Stimulated activated CD8-positive, alpha-beta memory T cell treated with anti-CD3 and anti-CD28 coated beads, Interleukin-12 subunit alpha, Interleukin-12 subunit beta, amount 100 ng/mL, for 24 hours (primary cell): ENCODE results near the gene ZNF791.
"Not testable (repeated sequence)": the region's sequence is repeated elsewhere in the genome, so short reads cannot be mapped to it uniquely, and the experiment has no call there.

Experiments used
- DNase-seq: peaks from one replicate; pipeline ENCODE4 v3.0.0-alpha.2; 2020; ENCODE audit errors: extremely low read depth

ZNF791 gene

DNA sequence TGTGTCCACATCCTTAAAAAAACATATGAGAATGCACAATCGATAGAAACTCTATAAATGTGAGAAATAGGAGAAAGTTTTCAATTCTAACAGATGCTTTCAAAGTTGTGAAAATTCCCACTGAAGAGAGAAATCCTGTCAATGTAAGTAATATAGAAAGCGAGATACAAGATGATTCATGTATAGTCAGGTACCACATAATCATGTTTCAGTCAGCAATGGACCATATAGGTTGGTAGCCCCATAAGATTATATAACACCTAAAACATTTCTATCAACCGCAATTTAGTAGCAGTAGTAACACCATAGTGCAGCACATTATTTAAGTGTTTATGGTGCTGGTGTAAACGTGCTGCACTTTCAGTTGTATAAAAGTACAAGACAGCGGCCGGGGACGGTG lies 18.5 kb downstream of the ZNF791 start:
- no peak for DNase-seq

DNA sequence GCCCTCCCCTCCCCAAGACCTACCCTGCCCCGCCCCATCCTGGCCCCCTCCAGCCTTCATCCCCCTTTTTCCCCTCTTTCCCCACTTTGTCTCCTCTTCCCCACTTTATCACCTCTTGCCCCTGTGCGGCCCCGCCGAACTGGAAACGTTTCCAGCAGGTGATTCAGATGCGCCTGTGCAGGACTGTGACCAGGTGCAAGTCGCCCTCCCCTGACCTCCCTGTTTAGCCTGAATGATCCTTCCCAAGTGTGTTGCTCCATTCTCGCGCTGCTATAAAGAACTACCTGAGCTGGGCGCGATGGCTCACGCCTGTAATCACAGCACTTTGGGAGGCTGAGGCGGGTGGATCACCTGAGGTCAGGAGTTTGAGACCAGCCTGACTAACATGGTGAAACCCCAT lies 25.9 kb downstream of the ZNF791 start:
- no peak for DNase-seq

DNA sequence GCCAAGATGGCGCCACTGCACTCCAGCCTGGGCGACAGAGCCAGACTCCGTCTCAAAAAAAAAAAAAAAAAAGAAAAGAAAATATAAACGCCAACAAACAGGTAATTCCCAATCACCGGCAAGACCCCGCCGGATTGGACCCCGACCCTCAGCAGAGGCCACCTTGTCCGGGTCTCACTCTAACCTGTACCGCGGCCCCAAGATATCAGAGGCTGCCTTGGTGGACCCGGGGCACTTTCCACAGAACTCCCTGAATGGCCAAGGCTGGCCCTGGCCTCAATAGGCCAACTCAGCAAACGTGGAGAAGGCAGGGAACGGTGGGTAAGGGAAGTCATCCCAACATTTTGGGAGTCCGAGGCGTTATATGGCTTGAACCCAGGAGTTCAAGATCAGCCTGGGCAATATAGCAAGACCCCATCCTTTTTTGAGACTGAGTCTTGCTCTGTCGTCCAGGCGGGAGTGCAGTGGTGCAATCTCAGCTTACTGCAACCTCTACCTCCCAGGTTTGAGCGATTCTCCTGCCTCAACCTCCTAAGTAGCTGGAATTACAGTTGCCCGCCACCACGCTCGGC lies 28.0 kb downstream of the ZNF791 start:
- no peak for DNase-seq

DNA sequence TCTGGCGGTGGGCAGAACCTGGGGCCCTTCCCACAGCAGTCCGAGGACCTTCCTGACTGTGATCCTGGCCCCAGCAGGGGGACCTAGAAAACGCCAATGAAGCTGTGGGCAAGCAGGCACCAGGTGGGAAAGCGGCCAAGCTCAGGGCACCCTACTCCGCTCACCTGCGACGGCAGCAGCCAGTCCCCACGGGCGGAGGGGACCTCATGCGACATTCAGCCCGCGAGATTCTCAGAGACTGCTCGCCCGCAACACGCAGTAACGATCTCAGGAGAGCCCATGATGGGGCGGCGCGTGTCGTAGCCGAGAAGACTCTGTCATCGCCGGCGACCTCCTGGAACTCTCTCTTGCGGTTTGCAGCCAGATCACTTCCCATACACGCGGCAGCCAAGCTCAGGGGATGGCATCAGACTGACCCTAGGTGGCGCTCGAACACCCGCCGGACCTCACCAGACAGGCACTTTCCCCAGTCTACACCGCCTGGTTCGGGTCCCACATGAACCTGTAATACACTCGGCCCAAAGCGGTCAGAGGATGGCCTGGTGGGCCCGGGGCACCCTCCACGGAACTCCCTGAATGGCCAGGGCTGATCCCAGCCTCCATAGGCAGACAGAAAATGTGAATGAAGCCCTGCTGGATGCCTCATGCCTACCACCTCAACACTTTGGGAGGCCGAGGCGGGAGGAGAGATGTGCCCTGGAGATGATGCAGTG lies 29.3 kb downstream of the ZNF791 start:
- peak; percentile 78 for DNase-seq

GRCh38 chr19:12641456-12641855 lies 30.7 kb downstream of the ZNF791 start:
- no peak for DNase-seq

DNA sequence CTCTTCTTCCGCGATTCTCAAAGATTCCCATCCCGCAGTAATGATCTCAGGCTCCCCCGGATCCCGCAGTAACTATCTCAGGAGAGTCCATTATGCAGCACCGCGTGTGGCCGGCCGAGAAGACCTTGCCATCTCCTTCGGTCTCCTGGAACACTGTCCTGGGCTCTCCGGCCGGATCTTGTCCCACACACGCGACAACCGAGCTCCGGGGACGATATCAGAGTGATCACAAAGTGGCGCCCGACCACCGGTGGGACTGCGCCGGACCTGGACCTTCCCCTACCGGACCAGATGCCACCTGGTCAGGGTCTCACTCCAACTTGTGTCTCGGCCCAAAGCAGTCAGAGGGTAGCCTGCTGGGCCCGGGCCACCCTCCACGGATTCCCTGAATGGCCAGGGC lies 31.8 kb downstream of the ZNF791 start:
- DNase-seq, result no peak

DNA sequence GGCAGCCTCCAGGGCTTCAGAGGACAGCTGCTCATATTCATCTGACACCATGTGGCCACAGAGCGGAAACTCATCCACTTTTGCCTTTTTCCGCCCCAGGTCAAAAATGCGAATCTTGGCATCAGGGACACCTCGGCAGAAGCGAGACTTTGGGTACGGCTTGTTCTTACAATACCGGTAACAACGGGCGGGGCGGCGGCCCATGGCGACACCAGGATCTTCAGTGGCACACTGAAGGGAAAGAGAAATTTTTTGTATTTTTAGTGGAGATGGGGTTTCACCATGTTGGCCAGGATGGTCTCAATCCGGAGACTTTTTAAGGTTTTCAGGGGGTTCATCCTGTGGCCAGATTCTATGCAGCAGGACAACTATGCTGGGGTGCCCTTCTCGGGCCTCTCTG lies 33.0 kb downstream of the ZNF791 start:
- not testable (repeated sequence) for DNase-seq

GRCh38 chr19:12646551-12646950 lies 35.8 kb downstream of the ZNF791 start:
- no peak for DNase-seq

DNA sequence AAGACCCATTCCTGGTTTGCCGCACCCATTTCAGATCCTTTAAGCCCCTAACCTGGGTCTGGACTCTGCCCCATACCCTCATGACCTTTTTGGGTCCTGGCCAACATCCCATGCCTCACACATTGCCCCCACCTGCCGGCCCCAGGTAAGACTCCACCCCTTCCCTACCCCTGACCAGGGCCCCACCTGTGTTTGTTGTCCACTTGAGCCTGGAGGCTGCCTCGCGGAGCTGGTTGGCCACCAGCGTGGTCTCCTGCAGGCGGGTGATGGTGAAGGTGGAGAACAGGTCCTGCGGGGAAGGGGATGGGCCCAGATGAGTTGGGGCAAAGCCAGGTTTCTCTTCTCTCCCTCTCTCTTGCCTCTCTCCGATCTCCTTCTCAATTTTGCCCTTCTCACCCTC lies 36.3 kb downstream of the ZNF791 start:
- DNase-seq, result no peak

DNA sequence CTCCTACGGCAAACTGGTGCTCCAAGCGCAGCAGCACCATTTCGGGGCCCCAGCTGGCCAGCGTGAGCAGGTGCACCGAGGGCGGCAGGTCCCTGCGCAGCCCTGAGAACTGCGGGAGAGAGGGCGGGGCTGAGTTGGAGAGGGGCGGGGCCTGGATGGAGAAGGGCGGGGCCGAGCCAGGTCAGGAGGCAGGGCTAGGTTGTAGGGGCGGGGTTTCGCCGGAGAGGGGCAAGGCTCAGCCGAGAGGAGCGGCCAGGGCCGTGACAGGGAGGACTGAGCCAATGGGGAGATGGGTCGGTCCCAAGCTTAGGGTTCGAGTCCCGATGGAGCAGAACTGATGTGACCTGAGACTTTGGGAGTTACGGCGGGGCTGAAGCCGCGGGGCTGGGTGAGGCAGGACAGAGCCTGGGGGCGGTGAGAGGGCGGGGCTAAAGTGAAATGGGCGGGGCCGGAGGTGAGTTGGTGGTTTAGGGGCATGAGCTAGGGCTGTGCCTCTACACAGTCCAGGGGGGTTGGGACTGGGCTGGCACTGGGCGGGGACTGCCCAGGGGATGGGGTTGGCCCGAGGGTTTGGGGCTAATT lies 36.9 kb downstream of the ZNF791 start:
- DNase-seq, result no peak

DNA sequence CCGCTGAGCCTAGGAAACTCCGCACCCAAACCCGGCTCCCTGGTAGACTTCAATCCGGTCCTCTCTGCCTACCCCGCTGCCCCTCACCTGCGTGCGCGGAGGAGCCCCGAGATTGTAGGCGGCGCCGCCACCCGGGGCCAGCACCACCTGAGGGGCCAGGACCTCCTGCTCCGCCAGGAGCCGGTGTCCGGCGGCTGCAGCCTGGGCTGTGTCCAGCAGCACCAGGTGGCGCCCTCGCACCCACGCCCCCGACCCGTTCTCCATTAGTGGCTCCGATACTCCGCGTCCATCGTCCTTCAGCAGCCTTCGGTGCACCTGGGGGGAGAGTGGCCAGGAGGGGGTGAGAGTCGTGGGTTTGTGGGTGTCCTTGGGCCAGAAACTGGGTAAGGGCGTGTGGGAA lies 37.4 kb downstream of the ZNF791 start:
- DNase-seq, result no peak

GRCh38 chr19:12649941-12650340 lies 39.2 kb downstream of the ZNF791 start:
- DNase-seq, result no peak

- no peak for DNase-seq
These were observed 41.5 kb downstream of the ZNF791 start for GRCh38 chr19:12652219-12652618.

GRCh38 chr19:12655546-12655945 lies 44.8 kb downstream of the ZNF791 start:
- no peak for DNase-seq

DNA sequence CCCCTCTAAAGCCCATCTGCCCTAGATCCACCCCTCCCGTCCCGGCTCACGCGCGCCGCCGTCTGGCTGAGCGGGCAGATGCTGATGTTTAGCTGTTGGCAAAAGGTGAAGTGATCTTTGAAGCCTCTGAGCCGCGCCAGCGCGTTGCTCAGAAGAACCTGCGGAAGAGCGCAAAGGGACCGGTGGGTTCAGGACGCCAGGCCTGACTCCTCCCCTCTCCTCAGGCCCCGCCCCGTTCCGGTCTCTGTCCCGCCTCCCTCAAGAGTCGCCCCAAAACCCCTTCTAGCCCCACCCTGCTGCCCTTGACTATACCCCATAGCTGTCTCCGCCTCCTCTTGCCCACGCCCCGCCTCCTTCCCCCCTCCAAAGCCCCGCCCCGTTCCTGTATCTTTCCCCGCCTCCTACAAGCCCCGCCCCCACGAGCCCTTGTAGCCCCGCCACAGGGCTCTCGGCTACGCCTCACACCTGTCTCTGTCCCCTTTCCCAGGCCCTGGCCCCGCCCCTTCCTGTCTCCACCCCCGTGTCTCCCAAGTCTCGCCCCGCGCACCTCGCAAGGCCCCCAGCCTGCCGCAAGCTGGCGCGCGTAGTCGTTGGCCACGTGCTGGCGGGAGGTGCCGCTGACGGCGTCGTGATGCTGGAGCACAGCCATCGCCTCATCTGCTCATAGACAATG lies 46.3 kb downstream of the ZNF791 start:
- no peak for DNase-seq

DNA sequence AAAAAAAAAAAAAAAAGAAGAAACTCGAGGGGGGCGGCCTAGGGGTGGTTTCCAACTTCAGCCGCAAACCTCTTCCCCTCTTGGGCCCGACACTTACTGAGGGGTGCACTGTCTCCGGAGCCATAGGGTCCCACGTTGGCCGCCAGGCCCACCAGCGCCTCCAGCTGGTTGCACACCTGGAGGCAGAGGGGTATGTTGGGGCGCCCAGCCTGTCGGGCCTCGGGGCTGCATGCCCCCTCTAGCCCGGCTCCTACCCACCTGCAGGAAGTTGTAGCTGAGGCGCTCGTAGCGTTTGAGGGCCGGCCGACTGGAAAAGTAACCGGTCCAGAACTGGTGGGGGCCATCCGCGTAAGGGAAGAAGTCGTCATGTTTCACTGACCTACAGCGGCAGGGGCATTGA lies 47.2 kb downstream of the ZNF791 start:
- DNase-seq, result no peak

- no peak for DNase-seq
These were observed 50.3 kb downstream of the ZNF791 start for GRCh38 chr19:12660980-12661379.

DNA sequence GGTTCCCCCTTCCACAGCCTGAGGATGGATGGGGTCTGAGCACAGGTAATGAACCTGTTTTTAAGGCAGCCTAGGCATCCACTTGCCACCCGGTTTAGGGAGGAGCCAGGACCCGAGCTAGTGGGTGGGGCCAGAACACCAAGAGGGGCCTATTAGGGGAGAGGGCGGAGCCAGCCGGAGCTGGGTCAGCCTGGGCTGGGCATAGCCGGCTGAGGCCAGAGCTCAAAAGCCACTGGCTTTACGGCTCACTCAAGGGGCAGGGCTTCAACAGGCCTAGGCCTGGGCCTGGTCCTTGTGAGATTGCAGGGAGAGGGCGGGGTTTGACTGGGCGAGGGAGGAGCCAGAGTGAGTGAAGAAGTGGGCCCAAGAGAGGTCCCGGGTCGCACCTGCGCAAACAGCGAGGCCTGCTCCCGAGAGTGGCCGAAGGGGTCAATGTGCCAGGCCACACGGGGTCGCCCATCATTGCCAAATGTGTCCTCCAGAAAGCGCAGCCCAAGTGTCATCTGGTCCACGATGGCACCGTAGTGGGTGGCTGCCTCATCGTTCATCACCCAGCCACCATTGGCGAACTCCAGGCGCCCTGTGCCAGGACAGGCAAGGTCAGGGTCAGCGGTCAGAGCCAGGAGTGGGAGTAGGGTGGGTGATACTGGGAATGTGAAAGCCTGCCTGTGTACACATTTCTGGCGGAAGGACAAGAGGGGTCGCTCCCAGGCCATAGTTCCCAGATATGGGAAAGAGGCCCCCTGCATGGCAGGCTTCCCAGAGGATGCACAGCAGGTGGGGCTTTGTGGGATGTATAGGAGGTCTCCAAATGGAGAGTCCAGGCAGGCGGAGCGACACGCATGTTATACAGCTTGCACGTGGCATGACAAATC lies 53.9 kb downstream of the ZNF791 start:
- no peak for DNase-seq

DNA sequence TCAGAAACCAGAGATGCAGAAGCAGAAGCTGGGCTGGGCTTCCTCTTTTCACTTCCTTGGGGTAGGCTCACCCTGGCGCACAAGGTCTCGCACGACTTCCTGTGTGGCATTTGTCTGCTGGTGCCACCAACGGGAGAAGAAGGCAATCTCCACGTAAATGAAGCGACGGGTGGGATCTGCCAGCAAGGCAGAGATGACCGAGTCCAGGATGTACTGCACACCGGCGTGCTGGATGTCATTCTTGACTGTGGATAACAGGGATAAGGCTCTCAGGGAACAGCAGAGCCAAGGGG lies 54.5 kb downstream of the ZNF791 start:
- no peak for DNase-seq

GRCh38 chr19:12665671-12666264 lies 55.0 kb downstream of the ZNF791 start:
- no peak for DNase-seq

DNA sequence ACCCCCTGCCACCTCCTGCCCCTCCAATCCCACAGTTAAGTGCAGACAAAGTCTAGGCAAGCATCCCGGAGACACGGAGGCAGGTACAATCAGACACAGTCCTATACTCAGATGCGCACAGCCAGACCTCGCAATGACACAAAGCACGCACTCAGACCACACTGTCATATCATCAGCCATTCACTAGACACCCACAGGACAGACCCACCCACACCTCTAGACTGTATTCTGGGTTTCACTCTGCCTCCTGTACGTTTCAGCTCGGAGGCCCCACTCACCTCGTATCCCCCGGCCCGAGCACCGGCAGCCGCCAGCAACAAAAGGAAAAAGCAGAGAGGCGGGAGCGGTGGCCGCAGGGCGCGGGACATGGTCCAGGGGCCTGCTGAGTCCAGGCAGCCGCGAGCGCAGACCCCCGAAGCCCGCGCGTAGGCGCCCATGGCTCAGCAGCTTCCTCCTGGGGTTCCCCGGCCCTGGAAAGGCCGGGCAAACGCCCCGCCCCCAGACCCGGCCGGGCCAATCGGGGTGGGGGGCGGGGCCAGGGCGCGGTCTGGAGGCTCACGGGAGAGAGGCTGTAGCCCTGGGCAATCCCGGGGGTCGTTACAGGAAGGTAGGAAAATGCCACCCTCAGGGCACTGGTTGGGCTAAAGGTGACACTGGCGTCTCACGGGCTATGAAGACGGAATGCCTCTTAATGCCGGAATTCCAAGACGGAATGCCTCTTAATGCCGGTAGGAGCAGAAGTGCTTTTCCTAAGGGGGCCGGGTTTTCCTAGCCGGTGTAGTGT lies 55.7 kb downstream of the ZNF791 start, which contains the start of the genes MAN2B1 and WDR83:
Gene MAN2B1, minus strand, starts transcription at position 478 of the 784 bp plus-strand sequence. Its CDS starts 41 bp downstream, at position 437.
Gene WDR83, plus strand, starts transcription at position 543 of the 784 bp plus-strand sequence. CDS start 2,984 bp downstream, outside the sequence.
- peak; percentile 62 for DNase-seq
